ENCODE results near the gene ADCY5.
"Not testable (repeated sequence)": the region's sequence is repeated elsewhere in the genome, so short reads cannot be mapped to it uniquely, and the experiment has no call there.

Gene ADCY5

GRCh38 chr3:123283074-123283473, 165.8 kb downstream of the ADCY5 start:
- no peak for DNase-seq

- no peak for DNase-seq
Measured at GRCh38 chr3:123282461-123282860, 166.4 kb downstream of the ADCY5 start.

- DNase-seq = no peak
Measured at GRCh38 chr3:123281929-123282328, 167.0 kb downstream of the ADCY5 start.

- DNase-seq = no peak
Measured at GRCh38 chr3:123281406-123281805, 167.5 kb downstream of the ADCY5 start.

- no peak for DNase-seq
Measured at GRCh38 chr3:123279121-123279520, 169.8 kb downstream of the ADCY5 start.

- no peak for DNase-seq
Measured at GRCh38 chr3:123278446-123278845, 170.4 kb downstream of the ADCY5 start.

GRCh38 chr3:123277106-123277505, 171.8 kb downstream of the ADCY5 start:
- no peak for DNase-seq

- DNase-seq = peak; percentile 12
Measured at GRCh38 chr3:123276346-123277006, 172.4 kb downstream of the ADCY5 start.

GRCh38 chr3:123275691-123276090, 173.2 kb downstream of the ADCY5 start:
- no peak for DNase-seq

GRCh38 chr3:123272547-123272946, 176.3 kb downstream of the ADCY5 start:
- no peak for DNase-seq

GRCh38 chr3:123271466-123272159, 177.3 kb downstream of the ADCY5 start:
- DNase-seq = no peak

GRCh38 chr3:123270818-123271217, 178.1 kb downstream of the ADCY5 start:
- DNase-seq = no peak

GRCh38 chr3:123267821-123268220, 181.1 kb downstream of the ADCY5 start:
- no peak for DNase-seq

- DNase-seq = no peak
Measured at GRCh38 chr3:123263941-123264340, 184.9 kb downstream of the ADCY5 start.

GRCh38 chr3:123262868-123263267, 186.0 kb downstream of the ADCY5 start:
- no peak for DNase-seq

- DNase-seq = no peak
Measured at GRCh38 chr3:123262226-123262625, 186.7 kb downstream of the ADCY5 start.

- DNase-seq = no peak
Measured at GRCh38 chr3:123261666-123262065, 187.2 kb downstream of the ADCY5 start.

- no peak for DNase-seq
Measured at GRCh38 chr3:123258811-123259420, 190.0 kb downstream of the ADCY5 start.

- no peak for DNase-seq
Measured at GRCh38 chr3:123258359-123258758, 190.5 kb downstream of the ADCY5 start.

- DNase-seq = no peak
Measured at GRCh38 chr3:123256256-123256655, 192.6 kb downstream of the ADCY5 start.

- peak; percentile 32 for DNase-seq
Measured at GRCh38 chr3:123246866-123247265, 202.0 kb downstream of the ADCY5 start.

- DNase-seq = no peak
Measured at GRCh38 chr3:123244128-123244527, 204.8 kb downstream of the ADCY5 start.

- no peak for DNase-seq
Measured at GRCh38 chr3:123239756-123240155, 209.1 kb downstream of the ADCY5 start.

- DNase-seq = not testable (repeated sequence)
Measured at GRCh38 chr3:123239186-123239585, 209.7 kb downstream of the ADCY5 start.

Data from right hindlimb (tissue), 1 donor.